ENCODE measurements around the gene KIF1A. TPM values are rescaled to one million over a fixed set of nuclear protein-coding genes. Genes with fewer than 3 reads are reported as not detected.
A peak's percentile ranks its signal among the peaks of the same experiment; 100 is the strongest.

The KIF1A gene
- total and polyA plus RNA-seq, 8 donors, result 0.42 to 6.4 (median 1.9) TPM

GRCh38 chr2:240818293-240819125 lies 1.5 kb downstream of the KIF1A start:
- TF ChIP-seq CTCF (IDR thresholded peaks at IDR 0.05), result no peak
- peaks cover 0 to 27% of the 10 kb centered on the region in 2 donors for H3K4me1 ChIP-seq
- peaks cover 0 to 3% of the 10 kb centered on the region in 2 donors for H3K9me3 ChIP-seq
- intact Hi-C loops (cut with DNase I), result no loop called here
- peaks cover 56 to 73% of the 10 kb centered on the region in 2 donors for H3K27me3 ChIP-seq
- H3K36me3 ChIP-seq, result no peaks in the 10 kb centered on the region
- no peak for ATAC-seq
- DNase-seq, result peak in 2 of 4 donors; percentile 30 to 72
- H3K4me3 ChIP-seq, result no peak overlapping the region
- no peak overlapping the region for H3K27ac ChIP-seq

- Histone ChIP-seq H3K27me3 (peaks cover 48 to 65% of the 10 kb centered on the region in 2 donors), H3K36me3 (no peaks in the 10 kb centered on the region), H3K4me3 (no peak overlapping the region), H3K4me1 (peaks cover 0 to 27% of the 10 kb centered on the region in 2 donors), H3K9me3 (peaks cover 0 to 3% of the 10 kb centered on the region in 2 donors), H3K27ac (no peak overlapping the region)
- intact Hi-C loops (cut with DNase I), result no loop called here
- no peak for TF ChIP-seq CTCF (IDR thresholded peaks at IDR 0.05)
- DNase-seq (peak in 2 of 4 donors; percentile 20 to 76), ATAC-seq (no peak)
Observed at GRCh38 chr2:240817496-240818292, 2.3 kb downstream of the KIF1A start.

- DNase-seq, result no peak
- TF ChIP-seq CTCF (IDR thresholded peaks at IDR 0.05), result no peak
- peaks cover 0 to 6% of the 10 kb centered on the region in 2 donors for H3K9me3 ChIP-seq
- intact Hi-C loops (cut with DNase I), result no loop called here
- H3K36me3 ChIP-seq, result no peaks in the 10 kb centered on the region
- H3K27me3 ChIP-seq, result peaks cover 39 to 56% of the 10 kb centered on the region in 2 donors
- H3K27ac ChIP-seq, result no peak overlapping the region
- no peak for ATAC-seq
- peaks cover 0 to 27% of the 10 kb centered on the region in 2 donors for H3K4me1 ChIP-seq
- no peak overlapping the region for H3K4me3 ChIP-seq
Observed at GRCh38 chr2:240816584-240817495, 3.2 kb downstream of the KIF1A start.

GRCh38 chr2:240815761-240816583 lies 4.0 kb downstream of the KIF1A start:
- H3K36me3 ChIP-seq, result no peaks in the 10 kb centered on the region
- H3K4me3 ChIP-seq, result no peak overlapping the region
- no peak for TF ChIP-seq CTCF (IDR thresholded peaks at IDR 0.05)
- H3K4me1 ChIP-seq, result peaks cover 0 to 26% of the 10 kb centered on the region in 2 donors
- intact Hi-C loops (cut with DNase I), result no loop called here
- ATAC-seq (no peak), DNase-seq (peak in 1 of 4 donors; percentile 5)
- H3K9me3 ChIP-seq, result peaks cover 0 to 6% of the 10 kb centered on the region in 2 donors
- H3K27me3 ChIP-seq, result peaks cover 30 to 47% of the 10 kb centered on the region in 2 donors
- no peak overlapping the region for H3K27ac ChIP-seq
